ENCODE results near the gene STAU1.

DNA sequence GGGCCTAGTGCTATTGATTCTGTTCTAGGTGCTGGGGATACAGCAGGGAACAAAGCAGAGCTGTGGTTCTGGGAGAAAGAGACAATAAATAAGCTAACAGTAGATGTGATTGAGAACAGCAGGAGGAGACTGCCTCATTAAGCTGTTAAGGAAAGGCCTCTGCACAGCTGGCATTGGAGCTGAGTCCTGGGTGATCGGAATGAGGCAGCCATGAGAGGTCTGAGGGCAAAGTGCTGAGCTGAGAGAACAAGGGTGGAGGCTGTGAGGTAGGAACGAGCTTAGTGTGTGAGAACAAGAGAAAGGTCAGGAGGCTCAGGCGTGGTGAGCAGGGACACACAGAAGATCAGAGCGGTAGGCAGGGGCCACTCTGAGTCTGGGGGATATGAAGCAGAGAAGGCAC is 49.4 kb upstream of the STAU1 start:
- TF ChIP-seq EP300 (IDR thresholded peaks at IDR 0.05; ENCODE audit: borderline replicate concordance) (no peak), ZBTB7A (IDR thresholded peaks at IDR 0.05; ENCODE audit: low read depth) (no peak), YY1 (IDR thresholded peaks at IDR 0.05; ENCODE audit: low read depth) (no peak), RAD21 (IDR thresholded peaks at IDR 0.05; ENCODE audit: low read depth) (no peak), REST (IDR thresholded peaks at IDR 0.05; ENCODE audit: low read depth) (no peak), NFIC (IDR thresholded peaks at IDR 0.05) (no peak), CREB1 (IDR thresholded peaks at IDR 0.05; ENCODE audit: low read depth) (no peak), CEBPB (IDR thresholded peaks at IDR 0.05) (no peak)
- TF ChIP-seq, protein P1, sequence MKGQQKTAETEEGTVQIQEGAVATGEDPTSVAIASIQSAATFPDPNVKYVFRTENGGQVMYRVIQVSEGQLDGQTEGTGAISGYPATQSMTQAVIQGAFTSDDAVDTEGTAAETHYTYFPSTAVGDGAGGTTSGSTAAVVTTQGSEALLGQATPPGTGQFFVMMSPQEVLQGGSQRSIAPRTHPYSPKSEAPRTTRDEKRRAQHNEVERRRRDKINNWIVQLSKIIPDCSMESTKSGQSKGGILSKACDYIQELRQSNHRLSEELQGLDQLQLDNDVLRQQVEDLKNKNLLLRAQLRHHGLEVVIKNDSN (IDR thresholded peaks at IDR 0.05), result no peak
- TF ChIP-seq, protein P2, sequence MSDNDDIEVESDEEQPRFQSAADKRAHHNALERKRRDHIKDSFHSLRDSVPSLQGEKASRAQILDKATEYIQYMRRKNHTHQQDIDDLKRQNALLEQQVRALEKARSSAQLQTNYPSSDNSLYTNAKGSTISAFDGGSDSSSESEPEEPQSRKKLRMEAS (IDR thresholded peaks at IDR 0.05), result no peak
